NCI-H1417 (cell line): ENCODE data around the gene NECAP2.
"Not testable (repeated sequence)": the region's sequence is repeated elsewhere in the genome, so short reads cannot be mapped to it uniquely, and the experiment has no call there.

Source experiments
- DNase-seq, 3 experiments: peaks; one replicate each; lab custom pipeline; 2025; lab: John Stamatoyannopoulos, UW

The NECAP2 gene

GRCh38 chr1:16430606-16431005, 9.9 kb upstream of the NECAP2 start:
- DNase-seq: no peak

DNA sequence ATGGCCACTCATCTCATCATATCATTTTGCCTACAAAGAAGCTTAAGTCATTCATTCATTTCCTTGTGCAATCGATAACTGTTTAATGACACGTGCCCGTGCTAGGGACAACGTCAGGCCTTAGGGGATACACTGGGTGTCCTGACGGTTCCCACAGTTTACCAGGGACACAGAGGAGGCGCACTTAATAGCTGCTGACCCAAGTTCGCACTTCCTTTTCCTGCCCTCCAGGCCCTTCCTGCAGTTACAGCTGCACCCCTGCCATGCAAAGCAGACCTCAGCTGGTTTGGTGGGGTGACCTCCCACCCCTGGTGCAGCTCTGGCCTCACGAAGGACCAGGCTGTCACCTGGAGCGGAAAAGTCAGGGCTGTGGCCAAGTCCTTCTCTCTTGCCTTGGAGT, 7.5 kb upstream of the NECAP2 start:
- no peak for DNase-seq

- DNase-seq: no peak
Observed at GRCh38 chr1:16434007-16434406, 6.5 kb upstream of the NECAP2 start.

DNA sequence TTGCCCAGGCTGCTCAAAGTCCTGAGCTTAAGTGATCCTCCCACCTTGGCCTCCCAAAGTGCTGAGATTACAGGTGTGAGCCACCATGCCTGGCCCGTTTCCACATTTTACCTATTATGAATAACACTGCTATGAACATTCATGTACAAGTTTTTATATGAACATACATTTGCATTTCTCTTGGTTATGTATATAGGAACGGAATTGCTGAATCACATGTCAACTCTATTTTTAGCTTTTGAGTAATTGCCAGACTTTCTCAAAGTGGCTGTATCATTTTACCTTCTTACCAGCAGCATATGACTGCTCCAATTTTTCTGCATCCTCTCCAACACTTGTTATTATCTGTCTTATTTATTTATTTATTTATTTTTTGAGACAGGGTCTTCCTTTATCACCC, 6.0 kb upstream of the NECAP2 start:
- DNase-seq: no peak

- no peak for DNase-seq
Observed at GRCh38 chr1:16436946-16437474, 3.5 kb upstream of the NECAP2 start, which contains the start of gene SPATA21. Gene SPATA21, minus strand, starts transcription at chr1:16437424. Its CDS starts 6,053 bp downstream, at chr1:16431371.

DNA sequence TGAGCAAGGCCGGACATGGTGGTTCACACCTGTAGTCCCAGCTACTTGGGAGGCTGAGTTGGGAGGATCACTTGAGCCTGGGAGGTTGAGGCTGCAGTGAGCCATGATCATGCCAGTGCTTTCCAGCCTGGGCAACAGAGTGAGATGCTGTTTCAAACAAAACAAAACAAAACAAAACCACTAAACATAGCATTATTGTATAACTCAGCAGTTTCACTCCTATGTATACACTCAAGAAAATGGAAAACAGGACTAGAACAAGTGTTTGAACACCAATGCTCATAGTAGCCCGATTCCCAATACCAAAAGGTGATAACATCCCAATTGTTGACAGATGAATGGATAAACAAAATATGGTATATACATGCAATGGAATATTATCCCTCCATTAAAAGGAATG, 2.0 kb upstream of the NECAP2 start:
- DNase-seq: no peak

DNA sequence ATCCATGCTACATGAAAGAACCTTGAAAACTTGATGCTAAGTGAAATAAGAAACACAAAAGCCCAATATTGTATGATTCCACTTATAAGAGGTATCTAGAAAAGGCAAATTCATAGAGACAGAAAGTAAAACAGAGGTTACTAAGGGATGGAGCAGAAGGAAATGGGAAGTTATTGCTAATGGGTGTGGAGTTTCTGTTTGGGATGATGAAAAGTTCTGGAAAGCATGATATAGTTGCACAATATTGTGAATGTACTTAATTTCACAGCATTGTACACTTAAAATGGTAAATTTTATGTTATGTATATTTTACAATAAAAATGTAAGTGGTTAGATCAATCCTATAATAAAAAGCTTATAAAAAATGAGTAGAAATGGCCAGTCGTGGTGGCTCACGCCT, 1.6 kb upstream of the NECAP2 start:
- no peak for DNase-seq

DNA sequence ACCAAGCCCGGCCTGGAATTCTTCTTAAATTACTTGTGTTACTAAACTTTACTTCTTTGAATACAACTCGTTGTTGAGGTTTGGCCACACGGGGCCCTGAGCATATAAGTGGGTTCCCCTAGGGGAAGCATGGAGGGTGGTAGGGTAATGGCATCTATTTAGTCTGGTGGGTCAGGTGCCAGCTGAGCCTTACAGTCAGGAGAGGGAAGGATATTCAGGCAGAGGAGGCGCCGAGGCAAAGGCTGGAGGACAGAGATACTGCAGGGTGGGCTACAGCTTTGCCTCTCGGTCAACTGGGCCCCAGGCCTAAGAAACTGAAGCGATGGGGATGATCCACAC, 424 bp upstream of the NECAP2 start:
- DNase-seq: no peak

- DNase-seq: peak in 1 of 3 experiments; percentile 38
Observed at GRCh38 chr1:16441282-16441665, 750 bp downstream of the NECAP2 start.

- DNase-seq: no peak
Observed at GRCh38 chr1:16442265-16442664, 1.7 kb downstream of the NECAP2 start.

GRCh38 chr1:16442941-16443340, 2.4 kb downstream of the NECAP2 start:
- no peak for DNase-seq

DNA sequence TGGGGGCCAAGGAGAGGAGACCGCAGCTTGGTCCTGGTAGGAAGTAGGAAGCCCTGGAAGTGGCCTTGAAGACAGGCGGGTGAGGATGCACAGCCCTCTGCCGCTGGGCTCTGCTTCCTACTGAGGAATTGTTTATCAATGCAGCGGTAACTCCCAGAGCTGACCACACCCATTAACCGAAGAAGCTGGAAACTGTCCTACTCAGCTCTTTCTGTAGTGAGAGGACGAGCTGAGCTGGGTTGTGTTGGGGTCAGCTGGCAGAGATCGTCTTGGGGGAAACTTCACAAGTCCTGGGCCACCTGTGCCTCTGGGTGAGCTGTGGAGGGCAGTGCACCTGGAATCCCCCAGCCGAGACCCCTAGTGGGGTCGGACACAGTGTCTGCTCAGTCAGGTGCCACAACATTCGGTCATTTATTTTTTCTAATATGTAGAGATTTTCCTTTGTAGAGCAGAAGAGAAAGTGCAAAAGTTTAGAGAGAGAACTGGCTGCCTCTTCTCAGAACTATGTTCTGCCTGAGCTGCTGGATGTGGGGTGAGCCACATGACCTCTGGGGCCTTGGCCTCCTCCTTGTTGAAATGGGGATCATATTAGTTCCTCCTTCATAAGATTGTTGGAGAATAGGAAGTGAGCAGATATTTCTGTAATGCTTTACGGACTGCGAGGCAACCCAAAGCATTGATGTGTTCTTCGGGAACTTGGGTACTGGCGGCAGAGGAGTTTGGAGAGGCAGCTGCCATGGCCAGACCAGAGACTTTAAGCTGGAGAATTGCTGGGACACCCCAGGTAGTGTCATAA, 3.6 kb downstream of the NECAP2 start:
- DNase-seq: no peak

GRCh38 chr1:16445052-16445451, 4.5 kb downstream of the NECAP2 start:
- DNase-seq: no peak

- DNase-seq: no peak
Observed at GRCh38 chr1:16446116-16446515, 5.6 kb downstream of the NECAP2 start.

DNA sequence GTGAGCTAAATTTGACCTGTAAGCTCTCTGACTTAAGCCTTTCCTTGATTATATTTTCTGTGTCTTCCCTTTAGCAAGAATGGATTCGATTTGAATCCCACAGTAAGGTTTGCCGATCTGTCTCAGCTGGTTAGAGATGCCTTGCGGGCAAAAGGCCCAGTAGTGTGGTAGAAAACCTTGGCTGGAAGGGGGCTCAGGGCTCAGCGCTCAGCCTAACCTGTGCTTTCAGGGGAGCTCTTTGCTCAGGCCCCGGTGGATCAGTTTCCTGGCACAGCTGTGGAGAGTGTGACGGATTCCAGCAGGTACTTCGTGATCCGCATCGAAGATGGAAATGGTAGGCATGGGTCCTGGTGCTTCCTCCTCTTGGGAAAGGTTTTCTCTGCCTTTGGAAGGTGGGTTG, 7.1 kb downstream of the NECAP2 start:
- no peak for DNase-seq

GRCh38 chr1:16449065-16449464, 8.5 kb downstream of the NECAP2 start:
- no peak for DNase-seq

DNA sequence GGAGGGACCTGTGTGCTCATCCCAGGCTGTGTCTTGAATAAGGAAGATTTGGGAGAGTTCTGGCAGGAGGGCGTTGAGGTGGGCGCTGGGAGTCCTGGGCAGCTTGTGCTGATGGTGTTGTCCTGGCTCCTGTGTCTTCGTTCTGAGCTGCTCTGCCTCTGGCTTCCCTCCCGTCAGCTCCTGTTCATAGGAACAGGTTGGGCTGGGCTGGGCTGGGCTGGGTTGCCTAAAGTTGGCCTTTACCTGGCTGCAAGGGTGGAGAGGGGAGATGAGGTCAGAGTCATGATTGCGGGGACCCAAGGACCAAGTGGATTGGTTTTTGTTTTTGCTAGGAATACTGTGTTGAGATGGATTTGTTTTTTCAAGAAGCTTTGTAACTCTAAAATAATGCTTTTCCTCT, 9.1 kb downstream of the NECAP2 start:
- no peak for DNase-seq

DNA sequence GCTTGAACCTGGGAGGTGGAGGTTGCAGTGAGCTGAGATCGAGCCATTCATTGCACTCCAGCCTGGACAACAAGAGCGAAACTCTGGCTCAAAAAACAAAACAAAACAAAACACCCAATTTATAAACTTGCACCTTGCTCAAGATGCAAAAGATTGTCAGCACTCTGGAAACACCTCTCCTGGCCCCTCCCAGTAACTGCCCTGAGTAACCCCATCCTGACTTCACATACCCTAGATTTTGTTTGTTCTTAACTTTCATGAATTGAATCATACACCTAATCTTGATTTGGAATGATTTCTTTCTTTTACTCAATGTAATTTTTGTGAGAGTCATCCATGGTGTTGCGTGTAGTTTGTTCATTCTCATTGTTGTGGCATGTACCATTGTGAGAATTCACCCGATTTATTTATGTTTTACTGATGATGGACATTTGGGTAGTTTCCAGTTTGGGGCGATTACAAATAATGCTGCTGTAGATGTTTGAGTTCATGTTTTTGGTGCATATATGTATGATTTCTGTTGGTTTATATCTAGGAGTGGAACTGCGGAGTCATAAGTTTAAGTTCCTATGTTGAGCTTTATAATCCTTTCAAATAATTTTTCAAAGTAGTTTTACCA, 10.4 kb downstream of the NECAP2 start:
- no peak for DNase-seq

GRCh38 chr1:16451841-16452528, 11.5 kb downstream of the NECAP2 start:
- no peak for DNase-seq

DNA sequence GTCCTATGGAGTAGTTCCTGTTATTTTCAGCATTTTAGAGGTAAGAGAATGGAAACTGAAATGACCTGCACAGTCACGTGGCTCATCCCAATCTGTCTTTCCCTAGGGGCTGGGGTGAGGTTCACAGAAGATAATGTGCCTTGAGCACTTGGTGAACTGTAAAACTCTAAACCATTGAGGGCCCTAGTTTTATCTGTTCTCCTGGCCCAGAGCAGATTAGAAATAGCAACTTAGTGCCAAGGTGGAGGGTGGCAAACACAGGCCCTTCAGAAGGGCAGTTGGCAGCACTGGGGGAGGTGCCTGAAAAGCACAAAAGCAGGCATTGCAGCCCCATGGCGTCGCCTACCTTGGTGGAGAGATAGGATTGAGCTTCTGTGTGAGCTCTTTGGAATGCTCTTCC, 14.4 kb downstream of the NECAP2 start:
- DNase-seq: not testable (repeated sequence)

DNA sequence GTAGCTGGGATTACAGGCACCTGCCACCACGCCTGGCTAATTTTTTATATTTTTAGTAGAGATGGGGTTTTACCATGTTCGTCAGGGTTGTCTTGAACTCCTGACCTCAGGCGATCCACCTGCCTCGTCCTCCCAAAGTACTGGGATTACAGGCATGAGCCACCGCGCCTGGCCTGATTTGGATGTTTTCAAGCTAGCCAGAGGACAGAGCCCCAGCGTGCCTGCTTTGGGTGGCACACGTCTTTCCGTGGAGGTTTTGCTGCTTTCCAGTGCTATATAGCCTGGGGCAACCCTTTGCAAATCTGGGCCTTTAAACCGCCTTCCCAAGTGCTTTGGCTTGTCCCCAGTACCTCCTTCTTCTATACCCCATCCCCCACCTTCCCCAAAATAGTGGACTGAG, 15.6 kb downstream of the NECAP2 start:
- DNase-seq: not testable (repeated sequence)

GRCh38 chr1:16458831-16459230, 18.3 kb downstream of the NECAP2 start:
- no peak for DNase-seq

DNA sequence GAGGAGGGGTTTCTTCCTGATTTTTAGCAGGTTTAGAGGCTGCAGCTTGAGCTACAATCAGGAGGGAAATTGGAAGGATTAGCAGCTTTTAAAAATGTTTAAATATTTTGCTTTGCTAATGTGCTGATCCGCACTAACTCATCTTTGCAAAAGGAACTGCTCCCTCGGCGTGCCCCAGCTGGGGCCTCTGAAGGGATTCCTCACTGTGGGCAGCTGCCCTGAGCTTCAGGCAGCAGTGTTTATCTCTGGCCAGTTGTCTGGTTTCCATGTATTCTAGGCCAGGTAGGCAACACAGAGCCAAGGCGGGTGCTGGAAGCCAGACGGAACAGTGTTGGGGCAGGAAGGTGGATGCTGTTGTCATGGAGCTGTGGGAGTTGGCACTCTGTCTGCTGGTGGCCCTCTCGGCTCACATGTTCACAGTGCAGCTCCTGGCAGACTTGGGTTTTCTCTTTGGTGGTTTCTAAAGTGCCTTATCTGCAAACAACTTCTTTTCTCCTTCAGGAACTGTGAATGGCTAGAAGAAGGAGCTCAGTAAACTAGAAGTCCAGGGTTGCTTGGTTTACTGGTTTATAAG, 18.9 kb downstream of the NECAP2 start:
- no peak for DNase-seq
